Renal cortex interstitium (tissue), 3 donors: ENCODE measurements around the gene HOGA1. TPM values are rescaled to one million over a fixed set of nuclear protein-coding genes. Genes with fewer than 3 reads are reported as not detected.

ENCODE experiments used
- polyA plus RNA-seq, 3 donors: library from polyadenylated mRNA; unstranded; fragments of 120-200 nt; gene quantifications; one replicate each; pipeline ENCODE4 v1.2.1, GENCODE V29; 2013; ENCODE audit not compliant: insufficient read length in 3 of 3

Gene HOGA1
- polyA plus RNA-seq, 3 donors: 50.6 to 63.7 (median 50.8) TPM

Other genes with a start within 250 kb of the HOGA1 start
- 10 to 100 TPM; 12.2 to 14.2 (median 13.2) TPM for gene FRAT2, start 249.7 kb upstream of the HOGA1 start, polyA plus RNA-seq
- 10 to 100 TPM; 23.9 to 31.3 (median 25.9) TPM for gene RRP12, start 183.0 kb upstream of the HOGA1 start, polyA plus RNA-seq
- 100 to 1,000 TPM; 172 to 199 (median 196) TPM for gene PGAM1, start 158.2 kb upstream of the HOGA1 start, polyA plus RNA-seq
- 10 to 100 TPM; 30.3 to 38.9 (median 32.7) TPM for gene EXOSC1, start 138.4 kb upstream of the HOGA1 start, polyA plus RNA-seq
- gene ZDHHC16, start 138.2 kb upstream of the HOGA1 start, polyA plus RNA-seq: 10 to 100 TPM; 38.5 to 40.3 (median 38.8) TPM
- 100 to 1,000 TPM in 1 of 3 donors, 10 to 100 TPM in 2; 93.5 to 107 (median 95.0) TPM for gene MMS19, start 86.0 kb upstream of the HOGA1 start, polyA plus RNA-seq
- gene UBTD1, start 85.5 kb upstream of the HOGA1 start, polyA plus RNA-seq: 10 to 100 TPM in 1 of 3 donors, 1 to 10 TPM in 2; 6.8 to 11.7 (median 9.8) TPM
- under 1 TPM; 0.42 to 0.65 (median 0.60) TPM for gene ANKRD2, start 11.6 kb upstream of the HOGA1 start, polyA plus RNA-seq
- gene C10orf62, start 5.3 kb downstream of the HOGA1 start, polyA plus RNA-seq: 1 to 10 TPM in 1 of 3 donors, under 1 TPM in 2; 0.27 to 1.3 (median 0.84) TPM
- 10 to 100 TPM; 21.6 to 29.5 (median 22.0) TPM for gene MORN4, start 49.1 kb downstream of the HOGA1 start, polyA plus RNA-seq
- 10 to 100 TPM; 17.4 to 20.8 (median 18.9) TPM for gene PI4K2A, start 56.3 kb downstream of the HOGA1 start, polyA plus RNA-seq
- gene AVPI1, start 102.9 kb downstream of the HOGA1 start, polyA plus RNA-seq: 1 to 10 TPM; 3.7 to 8.6 (median 4.3) TPM
- gene MARVELD1, start 129.3 kb downstream of the HOGA1 start, polyA plus RNA-seq: 10 to 100 TPM; 36.8 to 52.5 (median 47.4) TPM
- gene ZFYVE27, start 152.7 kb downstream of the HOGA1 start, polyA plus RNA-seq: 10 to 100 TPM; 23.6 to 40.2 (median 23.7) TPM
- gene SFRP5, start 187.6 kb downstream of the HOGA1 start, polyA plus RNA-seq: under 1 TPM; 0.08 to 0.11 (median 0.11) TPM